NCI-H2107 treated with DMSO at 0.1 percent for 48 hours (cell line): ENCODE measurements around the gene FGF5.
"Not testable (repeated sequence)": the region's sequence is repeated elsewhere in the genome, so short reads cannot be mapped to it uniquely, and the experiment has no call there.

ENCODE experiments used
- DNase-seq: peaks from one replicate; lab custom pipeline; 2025; ENCODE audit not compliant: unreplicated experiment; lab: John Stamatoyannopoulos, UW

The FGF5 gene

DNA sequence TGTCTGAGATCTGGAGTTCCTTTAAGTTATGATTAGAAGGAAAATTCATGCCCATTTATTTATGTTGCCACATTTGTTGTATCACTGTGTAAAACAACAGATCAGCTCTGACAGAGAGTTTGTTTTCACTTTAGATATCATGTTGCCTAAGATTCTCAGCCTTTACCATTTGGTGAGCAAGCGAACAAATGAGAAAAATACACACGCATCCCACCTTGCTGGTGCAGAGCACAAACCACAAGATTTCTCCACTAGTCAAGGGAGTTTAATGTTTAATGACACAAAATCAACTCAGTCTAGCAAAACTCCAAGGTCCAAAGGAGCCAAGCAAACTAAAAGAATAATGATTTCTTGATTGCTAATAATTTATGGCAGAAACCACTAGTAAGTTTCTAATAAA, 27.7 kb downstream of the FGF5 start:
- DNase-seq: no peak

DNA sequence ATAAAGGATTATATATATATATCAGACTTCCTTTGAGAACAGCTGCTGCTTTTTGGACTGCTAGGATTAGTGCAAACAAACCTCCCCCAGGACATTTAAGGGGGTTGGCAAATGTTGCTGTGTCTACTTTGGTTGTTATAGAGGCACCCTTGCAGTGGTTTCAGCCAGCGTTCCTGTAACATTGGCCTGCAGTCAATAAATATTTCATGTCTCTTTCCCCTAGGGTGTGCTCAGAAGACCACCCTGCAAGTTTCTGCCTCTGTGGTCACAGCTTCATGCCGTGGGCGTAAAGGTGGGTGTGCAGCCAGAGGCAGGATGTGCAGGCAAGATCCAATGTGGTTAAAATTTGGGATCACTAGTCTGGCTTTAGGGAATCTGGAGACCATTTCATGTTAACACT, 28.9 kb downstream of the FGF5 start:
- DNase-seq: no peak

DNA sequence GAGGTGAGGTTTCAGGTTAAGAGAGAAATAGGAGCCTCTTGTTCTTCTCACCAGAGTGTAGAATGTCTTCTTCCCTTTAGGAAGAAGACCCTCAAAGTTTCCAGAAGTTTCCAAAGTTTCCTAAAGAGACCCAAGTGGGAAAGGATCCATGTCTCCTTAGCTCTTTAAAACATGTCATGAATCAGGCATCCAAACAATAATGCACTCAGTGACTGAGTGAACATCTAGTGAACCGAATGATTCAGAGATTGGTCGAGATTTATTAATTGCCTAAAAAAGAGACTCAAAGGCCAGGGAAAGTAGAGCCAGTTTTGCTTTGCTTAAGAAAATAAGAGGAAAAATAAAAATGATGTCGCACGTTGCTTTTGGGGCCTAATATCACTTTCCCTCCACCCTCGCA, 29.4 kb downstream of the FGF5 start:
- no peak for DNase-seq

DNA sequence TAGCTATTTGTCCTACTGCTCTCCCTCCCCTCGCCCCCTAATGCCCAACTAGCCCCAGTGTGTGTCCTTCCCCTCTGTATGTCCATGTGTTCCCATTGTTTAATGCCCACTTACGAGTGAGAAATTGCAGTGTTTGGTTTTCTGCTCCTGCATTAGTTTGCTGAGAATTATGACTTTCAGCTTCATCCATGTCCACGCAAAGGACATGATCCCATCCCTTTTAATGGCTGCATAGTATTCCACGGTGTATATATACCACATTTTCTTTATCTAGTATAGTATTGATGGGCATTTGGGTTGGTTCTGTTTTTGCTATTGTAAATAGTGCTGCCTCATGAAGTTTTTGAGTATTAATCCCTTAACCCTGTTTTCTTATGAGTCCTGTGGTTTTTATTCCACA, 35.4 kb downstream of the FGF5 start:
- no peak for DNase-seq

DNA sequence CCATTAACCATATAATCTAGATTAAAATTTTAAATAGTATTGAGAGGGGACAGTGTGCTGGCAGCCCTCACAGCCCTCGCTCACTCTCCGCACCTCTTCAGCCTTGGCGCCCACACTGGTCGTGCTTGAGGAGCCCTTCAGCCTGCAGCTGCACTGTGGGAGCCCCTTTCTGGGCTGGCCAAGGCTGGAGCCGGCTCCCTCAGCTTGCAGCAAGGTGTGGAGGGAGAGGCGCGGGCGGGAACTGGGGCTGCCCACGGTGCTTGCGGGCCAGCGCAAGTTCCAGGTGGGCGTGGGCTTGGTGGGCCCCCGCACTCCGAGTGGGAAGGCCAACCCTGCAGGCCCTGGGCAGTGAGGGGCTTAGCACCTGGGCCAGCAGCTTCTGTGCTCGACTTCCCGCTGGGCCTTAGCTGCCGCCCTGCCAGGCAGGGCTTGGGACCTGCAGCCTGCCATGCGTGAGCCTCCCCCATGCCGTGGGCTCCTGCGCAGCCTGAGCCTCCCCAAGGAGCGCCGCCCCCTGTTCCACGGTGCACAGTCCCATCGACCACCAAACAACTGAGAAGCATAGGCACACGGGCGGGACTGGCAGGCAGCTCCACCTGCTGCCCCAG, 36.3 kb downstream of the FGF5 start:
- no peak for DNase-seq

DNA sequence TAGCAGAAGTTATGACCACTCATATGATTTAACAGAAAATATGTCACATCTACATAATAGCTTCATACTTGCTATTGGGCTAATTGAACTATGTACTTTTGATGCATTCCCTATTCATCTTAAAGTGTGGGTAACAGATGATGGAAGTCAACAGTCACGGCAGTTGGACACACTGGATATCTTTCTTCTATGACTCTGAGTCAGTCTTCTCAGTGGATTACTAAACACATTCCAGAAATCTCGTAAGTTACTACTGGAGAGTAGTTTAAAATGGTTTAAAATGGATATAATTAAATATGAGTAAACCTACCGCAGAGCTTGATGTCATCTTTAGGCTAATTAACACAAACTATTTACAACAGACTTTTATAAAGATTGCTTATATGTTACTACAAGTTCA, 39.0 kb downstream of the FGF5 start:
- no peak for DNase-seq

DNA sequence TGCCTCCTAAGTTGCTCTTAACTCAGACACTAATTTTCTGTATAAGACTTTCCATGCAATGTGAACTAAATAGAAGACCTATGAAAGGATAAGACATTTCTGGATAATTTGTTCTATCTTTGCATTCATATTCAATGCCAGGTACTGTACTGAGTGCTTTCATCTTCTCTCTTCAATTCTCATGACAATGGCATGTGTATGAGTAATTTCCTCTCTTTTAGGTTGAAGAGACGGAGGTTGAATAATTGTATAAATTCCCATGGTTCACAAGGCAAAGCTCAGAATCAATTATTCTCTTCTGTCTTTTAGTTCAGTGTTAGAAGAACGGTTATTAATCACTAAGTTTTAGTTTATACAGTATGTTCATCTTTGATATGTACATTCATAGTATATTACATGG, 39.8 kb downstream of the FGF5 start:
- DNase-seq: no peak

DNA sequence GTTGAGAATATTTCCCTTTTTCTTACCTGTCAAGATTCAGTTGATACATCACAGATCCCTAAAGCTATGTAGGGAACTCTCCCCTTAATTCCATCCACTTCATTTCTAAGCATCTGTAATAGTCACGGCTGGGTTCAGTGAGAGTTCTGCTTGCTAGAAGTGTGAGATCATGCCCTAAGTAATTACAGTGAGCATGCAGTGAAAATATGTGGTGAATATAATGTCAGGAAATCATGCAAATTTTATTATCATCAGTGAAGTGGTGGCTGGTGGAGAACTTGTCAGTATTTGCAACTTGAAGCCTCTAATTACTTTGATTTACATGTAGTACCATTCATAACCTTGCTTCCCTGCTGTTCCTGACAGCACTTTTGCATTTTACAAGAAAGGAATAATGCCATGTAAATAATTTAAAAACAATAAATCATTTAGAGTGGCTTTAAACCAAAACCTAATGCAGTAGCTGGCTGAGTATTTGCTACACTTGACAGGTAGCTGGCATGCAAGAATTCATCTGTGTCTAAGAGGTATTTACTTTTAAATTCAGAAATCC, 40.8 kb downstream of the FGF5 start:
- DNase-seq: peak; percentile 78

DNA sequence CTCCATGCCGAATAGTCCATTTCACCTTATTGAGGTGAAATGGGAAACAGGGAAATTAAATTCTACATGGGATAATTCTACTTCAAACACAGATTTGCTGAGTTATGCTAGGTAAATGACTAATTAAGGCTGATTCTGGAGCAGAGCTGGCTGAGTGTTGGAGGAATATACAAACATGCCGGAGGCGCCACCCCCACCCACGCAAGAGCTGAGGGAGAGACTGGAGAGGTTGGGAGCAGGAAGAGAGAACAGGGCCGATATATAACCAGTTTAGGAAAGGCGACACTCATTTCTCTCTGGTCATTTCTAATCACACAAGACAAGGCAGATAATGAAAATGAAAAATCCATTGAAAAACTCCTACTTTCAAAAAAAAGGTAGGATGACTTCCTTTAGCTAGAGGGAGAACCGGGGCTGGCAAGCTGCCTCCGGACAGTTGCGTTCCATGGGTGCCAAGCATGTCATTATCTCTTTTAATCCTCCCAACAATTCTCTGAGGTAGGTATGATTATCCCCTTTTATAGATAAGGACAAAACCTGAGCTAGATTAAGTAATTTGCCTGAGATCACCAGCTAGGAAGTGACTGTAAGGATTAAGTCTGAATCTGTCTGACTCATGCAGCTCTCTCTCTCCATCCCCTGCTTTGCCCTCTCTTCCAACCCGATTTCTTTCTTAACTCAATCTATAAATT, 41.5 kb downstream of the FGF5 start:
- DNase-seq: no peak

DNA sequence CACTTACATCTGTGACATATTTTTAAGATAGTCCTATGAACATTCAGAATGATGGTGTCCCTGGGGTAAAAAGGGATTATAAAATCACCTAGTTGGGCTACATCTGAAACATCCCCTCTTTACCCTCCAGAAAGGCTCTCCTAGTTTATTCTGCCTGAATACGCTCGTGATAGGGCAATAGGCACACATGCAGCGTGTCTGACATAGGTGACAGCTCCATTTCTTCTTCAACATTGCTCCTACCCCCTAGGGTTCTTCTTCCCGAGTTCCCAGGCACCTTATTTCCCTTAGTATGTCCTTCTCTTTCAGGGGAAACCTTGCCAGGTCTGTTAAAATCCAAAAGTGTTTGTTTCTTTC, 42.0 kb downstream of the FGF5 start:
- no peak for DNase-seq

DNA sequence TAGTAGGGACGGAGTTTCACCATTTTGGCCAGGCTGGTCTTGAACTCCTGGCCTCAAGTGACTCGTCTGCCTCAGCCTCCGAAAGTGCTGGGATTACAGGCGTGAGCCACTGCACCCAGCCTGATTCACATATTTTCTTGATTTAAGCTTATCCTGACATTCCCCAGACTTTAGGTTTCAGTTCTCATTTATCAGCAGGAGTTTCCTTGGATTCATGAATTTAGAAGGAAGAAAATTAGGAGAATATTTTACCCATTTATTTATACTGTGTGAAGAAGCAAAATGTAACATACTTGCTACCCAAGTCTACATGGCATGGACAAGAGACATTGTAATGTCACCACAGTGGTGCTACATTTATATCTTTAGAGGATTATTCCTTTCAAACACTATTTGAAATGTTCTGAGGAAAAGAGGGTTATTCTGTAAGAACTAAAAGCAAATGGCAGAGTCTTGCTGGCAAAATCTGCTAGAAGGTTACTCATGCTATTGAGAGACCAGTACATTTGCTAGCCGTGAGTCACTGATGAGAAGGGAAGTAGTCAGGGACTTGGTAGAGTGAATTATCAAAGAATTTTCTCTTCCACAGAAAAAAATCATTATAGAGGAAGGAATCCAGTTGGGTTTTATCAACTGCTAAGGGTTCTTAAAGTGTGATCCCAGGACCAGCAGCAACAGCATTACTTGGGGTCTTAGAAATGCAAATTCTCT, 43.0 kb downstream of the FGF5 start:
- no peak for DNase-seq

DNA sequence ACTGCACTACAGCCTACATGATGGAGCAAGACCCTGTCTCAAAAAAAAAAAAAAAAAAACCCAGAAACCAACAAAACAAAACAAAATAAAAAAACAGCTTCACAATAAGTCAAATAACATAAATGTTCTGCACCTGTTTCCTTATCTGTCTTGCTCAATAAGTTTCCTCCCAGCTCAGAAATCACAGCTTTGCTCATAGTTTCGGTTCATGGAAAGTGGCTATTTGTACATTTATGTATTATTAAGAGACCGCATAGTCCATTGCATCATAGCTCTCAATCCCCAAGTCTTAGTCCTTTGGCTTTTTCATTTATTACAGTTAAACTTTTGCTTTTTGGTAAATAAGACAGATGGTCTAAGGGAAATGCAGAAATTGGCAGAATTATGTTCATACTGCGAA, 44.7 kb downstream of the FGF5 start:
- no peak for DNase-seq

DNA sequence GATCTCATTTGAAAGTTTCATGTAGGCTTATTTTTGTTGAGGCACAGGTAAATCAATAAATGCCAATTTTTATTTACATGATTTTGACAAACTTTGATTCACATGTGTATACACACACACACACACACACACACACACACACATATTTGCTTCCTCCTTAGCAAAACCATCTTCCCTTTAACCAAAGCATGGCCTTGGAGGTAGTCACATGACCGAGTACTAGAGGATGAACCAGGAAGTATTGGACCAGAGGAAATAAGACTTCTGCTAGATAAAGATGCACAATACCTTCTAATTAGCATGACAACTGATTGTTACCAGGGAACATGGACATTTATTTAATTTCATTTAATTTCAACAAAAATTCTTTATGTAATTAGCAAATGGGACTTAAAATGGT, 45.7 kb downstream of the FGF5 start:
- DNase-seq: no peak

DNA sequence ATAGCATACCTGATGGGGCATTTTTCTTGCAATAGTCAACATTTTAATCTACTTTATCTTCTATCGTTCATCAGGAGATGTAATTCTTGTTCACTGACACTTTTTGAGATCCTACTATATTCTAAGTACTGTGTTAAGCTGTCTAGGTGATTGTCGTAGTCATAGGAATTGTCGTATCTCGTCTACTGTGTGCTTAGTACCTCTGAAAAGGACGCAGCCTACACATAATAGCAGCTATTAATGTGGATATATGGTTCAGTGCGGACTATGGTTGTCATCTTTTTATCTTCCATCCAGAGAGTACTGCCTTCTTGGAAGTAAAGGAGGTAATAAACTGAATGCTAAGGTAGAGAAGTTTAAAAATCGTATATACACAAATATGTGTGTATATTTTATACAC, 47.2 kb downstream of the FGF5 start:
- DNase-seq: no peak

DNA sequence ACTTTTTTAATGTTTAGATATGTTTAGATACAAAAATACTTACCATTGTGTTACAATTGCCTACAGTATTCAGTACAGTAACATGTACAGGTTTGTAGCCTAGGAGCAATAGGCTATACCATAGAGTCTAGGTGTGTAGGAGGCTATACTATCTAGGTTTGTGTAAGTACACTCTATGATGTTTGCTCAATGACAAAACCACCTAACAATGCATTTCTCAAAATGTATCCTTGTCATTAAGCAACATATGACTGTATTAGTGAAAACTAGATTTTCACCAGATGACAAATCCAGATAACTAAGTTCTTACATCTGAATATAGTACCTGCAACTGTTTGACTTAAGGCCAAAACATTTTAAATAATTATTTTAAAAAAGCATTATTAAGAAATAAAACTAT, 49.4 kb downstream of the FGF5 start:
- DNase-seq: not testable (repeated sequence)

DNA sequence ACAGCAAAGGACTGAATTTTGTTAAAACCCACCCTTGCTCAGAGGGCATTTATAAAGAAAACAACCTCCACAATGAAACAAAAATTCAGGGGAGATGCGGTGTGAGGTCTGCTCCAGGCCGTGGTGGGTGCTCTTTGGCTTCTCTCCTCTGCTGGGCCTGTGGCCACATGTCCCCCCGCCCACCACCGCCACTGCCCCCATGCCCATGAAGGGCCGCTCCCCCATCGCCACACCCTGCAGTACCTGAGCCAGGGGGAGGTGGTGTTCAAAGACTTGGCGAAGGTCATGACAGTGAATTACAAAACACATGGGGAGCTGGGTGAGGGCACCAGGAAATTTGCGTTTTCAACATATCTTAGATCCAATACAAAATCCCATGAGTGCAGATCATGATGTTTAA, 54.9 kb downstream of the FGF5 start:
- DNase-seq: no peak

DNA sequence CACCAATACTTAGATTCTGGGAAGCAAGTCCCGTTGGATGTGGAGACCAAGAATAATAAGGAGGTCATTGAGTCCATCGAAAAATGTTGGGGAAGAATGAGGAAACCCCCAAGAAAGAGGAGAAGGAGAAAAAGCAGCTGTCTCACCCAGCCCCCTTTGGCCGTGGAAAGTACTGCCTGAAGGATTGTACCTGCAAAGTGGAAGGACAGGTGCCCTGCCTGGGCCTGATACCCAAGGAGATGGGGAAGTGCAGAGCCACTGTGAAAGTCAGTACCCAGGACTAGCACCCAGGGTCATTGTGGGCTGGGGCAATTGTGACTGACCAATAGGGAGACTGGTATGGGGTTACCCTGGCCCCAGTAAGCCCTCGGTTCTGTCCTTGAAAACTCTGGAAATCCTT, 55.3 kb downstream of the FGF5 start:
- DNase-seq: no peak

DNA sequence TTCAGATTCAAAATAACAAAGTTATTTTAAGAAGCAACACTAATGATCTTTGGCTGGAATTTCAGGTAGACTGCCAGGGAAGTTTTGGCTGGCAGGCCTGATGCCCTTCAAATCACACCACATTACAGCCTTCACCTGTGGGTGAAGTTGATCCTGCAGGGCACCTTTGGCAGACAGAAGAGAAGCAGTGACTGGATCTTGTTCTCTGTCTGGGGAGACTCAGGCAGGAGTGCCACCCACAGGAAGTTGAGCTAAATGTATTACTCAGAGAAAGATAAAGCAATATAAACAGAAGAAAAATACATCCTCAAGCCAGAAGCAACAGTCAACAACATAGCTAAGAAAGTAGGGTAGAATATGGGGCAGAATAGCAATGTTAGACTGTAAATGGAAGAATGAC, 56.3 kb downstream of the FGF5 start:
- no peak for DNase-seq

DNA sequence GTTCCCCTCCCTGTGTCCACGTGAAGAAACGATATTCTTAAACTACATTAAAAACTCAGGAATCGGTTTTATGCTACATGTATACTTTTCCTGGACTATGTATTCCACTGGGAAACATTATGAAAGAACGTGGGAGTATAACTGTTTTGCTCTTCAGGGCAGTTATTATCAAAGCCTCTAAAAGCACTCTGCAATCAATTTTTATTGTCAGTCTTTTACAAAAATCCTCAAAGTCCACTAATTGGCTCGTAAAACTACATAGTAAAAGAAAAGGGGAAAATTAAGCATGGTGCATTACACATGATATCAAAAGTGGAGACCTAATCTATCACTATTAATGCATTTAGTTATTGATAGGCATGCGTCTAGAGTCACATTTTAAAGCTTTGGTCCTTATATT, 57.7 kb downstream of the FGF5 start:
- no peak for DNase-seq

DNA sequence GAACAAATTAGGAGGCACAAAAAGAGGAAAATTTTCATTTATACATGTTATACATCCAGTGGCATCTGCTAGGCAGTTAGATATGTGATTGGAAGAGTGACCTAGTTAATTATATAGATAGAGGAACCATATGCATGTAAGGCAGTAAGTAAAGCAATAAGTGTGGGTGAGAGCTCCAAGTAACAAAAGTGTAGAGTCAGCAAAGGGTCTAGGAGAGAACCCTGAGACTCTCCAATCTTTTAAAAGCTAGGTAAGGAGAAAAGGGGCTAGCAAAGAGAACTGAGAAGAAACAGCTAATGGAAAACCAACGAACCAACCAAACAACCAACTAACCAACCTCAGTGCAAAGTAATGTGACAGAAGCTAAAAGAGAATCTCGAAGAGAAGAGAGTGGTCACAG, 65.2 kb downstream of the FGF5 start:
- DNase-seq: no peak

DNA sequence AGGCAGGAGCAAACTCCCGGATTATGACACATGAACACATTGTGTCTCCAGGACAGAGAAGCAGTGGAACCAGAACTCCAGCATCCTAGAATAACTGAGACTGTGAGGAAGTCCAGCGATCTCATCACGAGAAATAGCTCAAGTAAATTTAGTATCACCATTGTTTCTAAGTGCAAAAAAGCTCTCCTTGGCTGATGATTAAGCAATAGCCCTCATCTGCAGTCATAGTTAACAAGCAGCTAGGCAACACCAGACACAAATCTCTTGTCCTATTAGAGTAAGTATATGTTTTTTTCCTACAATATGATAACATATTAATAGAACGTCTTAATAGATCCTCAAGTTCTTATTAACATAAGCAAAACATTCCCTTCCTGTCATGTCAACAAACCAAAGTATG, 66.7 kb downstream of the FGF5 start:
- no peak for DNase-seq

DNA sequence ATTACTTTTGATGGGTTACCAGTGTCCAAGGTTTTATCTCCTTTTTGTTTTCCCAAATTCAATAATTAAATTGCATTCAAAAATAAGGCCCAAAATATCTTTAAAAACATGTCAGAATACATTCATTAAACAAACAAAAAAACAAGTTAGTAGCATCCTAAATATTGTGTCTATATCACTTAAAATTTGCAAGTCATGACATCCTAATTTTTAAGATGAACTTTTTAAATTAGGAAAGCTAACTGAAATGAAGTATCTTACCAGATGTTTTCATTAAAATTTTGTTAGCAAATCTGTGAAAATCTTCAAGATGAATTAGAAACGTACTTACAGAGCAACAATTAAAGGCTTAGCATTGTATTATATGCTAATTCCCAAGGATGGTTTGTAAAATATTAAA, 68.1 kb downstream of the FGF5 start:
- no peak for DNase-seq

DNA sequence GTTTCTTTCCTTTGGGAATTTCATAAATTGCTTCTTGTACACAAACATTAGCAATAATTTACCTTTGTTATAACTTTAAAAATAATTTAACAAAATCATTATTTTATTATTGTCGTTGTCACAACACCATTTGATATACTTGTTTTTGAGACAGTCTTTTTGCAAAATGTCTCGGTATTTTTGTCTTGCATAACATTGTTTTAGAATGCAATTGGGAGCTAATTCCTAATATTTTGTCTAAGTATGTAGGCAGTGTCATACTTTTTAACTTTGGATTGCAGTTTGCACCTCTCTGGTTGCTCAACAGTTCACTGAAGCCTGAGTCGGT, 68.7 kb downstream of the FGF5 start:
- DNase-seq: no peak
